Esophagus muscularis mucosa (tissue), 3 donors: Measurements from ENCODE around the gene ZSCAN16.

Source experiments
- POLR2A ChIP-seq: fragments of 450-650 bp; IDR thresholded peaks from one replicate; pipeline ENCODE4 v1.6.1; 2017; ENCODE audit warnings: antibody characterized with exemption, moderate library complexity, mild to moderate bottlenecking, low read depth
- TF ChIP-seq, protein P1 (sequence below), 3 experiments: fragments of 200-600 bp in 2 of 3; fragments of 450-650 bp in 1 of 3; sonication (generic) in 2 of 3; IDR thresholded peaks; one replicate each; pipeline ENCODE4 v1.5.1; 2017 to 2019; ENCODE audit warnings: antibody characterized with exemption in 3 of 3, mild to moderate bottlenecking in 2 of 3, moderate library complexity in 1 of 3

DNA sequence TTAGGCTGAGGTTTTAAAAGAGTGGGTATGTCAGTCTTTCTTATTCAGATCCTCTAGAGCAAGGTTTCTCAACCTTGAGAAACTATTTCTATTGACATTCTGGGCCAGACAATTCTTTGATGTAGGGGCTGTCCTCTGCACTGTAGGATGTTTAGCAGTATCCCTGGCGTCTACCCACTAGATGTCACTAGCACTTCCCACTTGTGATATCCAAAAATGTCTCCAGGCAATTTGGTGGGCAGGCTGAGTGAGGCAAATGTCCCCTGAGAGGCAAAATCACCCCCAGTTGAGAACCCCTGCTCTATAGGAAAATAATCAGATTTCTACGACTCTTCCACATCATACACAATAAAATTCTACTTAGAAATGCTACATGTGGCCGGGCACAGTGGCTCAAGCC lies 9.6 kb downstream of the ZSCAN16 start:
- no peak for TF ChIP-seq POLR2A
- TF ChIP-seq, protein P1, sequence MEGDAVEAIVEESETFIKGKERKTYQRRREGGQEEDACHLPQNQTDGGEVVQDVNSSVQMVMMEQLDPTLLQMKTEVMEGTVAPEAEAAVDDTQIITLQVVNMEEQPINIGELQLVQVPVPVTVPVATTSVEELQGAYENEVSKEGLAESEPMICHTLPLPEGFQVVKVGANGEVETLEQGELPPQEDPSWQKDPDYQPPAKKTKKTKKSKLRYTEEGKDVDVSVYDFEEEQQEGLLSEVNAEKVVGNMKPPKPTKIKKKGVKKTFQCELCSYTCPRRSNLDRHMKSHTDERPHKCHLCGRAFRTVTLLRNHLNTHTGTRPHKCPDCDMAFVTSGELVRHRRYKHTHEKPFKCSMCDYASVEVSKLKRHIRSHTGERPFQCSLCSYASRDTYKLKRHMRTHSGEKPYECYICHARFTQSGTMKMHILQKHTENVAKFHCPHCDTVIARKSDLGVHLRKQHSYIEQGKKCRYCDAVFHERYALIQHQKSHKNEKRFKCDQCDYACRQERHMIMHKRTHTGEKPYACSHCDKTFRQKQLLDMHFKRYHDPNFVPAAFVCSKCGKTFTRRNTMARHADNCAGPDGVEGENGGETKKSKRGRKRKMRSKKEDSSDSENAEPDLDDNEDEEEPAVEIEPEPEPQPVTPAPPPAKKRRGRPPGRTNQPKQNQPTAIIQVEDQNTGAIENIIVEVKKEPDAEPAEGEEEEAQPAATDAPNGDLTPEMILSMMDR (IDR thresholded peaks at IDR 0.05), result peak in 1 of 3 experiments; percentile 31
